Osteocyte (in vitro differentiated cells): Measurements from ENCODE around the gene SPATS2. TPM values are rescaled to one million over a fixed set of nuclear protein-coding genes. Genes with fewer than 3 reads are reported as not detected.

Source experiments
- DNase-seq: peaks from one replicate; pipeline ENCODE4 v3.0.0; 2021; ENCODE audit warnings: mixed read lengths; ENCODE audit not compliant: unreplicated experiment; ENCODE audit errors: extremely low spot score
- H3K27ac Mint-ChIP-seq: one replicate; pipeline ENCODE4 v1.8.0; 2021; ENCODE audit warnings: mild to moderate bottlenecking, mixed read lengths; ENCODE audit not compliant: unreplicated experiment
- H3K27me3 Mint-ChIP-seq: one replicate; pipeline ENCODE4 v1.8.0; 2021; ENCODE audit warnings: mixed read lengths; ENCODE audit not compliant: unreplicated experiment
- H3K36me3 Mint-ChIP-seq: one replicate; pipeline ENCODE4 v1.8.0; 2021; ENCODE audit warnings: mixed read lengths; ENCODE audit not compliant: unreplicated experiment
- H3K4me1 Mint-ChIP-seq: one replicate; pipeline ENCODE4 v1.8.0; 2021; ENCODE audit warnings: mixed read lengths; ENCODE audit not compliant: unreplicated experiment
- H3K4me3 Mint-ChIP-seq: one replicate; pipeline ENCODE4 v1.8.0; 2021; ENCODE audit warnings: mild to moderate bottlenecking, moderate library complexity, mixed read lengths; ENCODE audit not compliant: unreplicated experiment
- H3K9me3 Mint-ChIP-seq: one replicate; pipeline ENCODE4 v1.8.0; 2021; ENCODE audit warnings: mixed read lengths; ENCODE audit not compliant: unreplicated experiment
- total RNA-seq: library from RNA; stranded (reverse); gene quantifications from 2 replicates; pipeline ENCODE4 v1.2.1, GENCODE V29; 2021
- TF ChIP-seq, protein P1 (sequence below): fragments of 200-600 bp; sonication (generic); IDR thresholded peaks from 2 replicates; pipeline ENCODE4 v1.5.0; 2021; ENCODE audit warnings: antibody characterized with exemption, mild to moderate bottlenecking, moderate library complexity

Gene SPATS2
- total RNA-seq, 1 donor from 2014 or later = 25.6 TPM

DNA sequence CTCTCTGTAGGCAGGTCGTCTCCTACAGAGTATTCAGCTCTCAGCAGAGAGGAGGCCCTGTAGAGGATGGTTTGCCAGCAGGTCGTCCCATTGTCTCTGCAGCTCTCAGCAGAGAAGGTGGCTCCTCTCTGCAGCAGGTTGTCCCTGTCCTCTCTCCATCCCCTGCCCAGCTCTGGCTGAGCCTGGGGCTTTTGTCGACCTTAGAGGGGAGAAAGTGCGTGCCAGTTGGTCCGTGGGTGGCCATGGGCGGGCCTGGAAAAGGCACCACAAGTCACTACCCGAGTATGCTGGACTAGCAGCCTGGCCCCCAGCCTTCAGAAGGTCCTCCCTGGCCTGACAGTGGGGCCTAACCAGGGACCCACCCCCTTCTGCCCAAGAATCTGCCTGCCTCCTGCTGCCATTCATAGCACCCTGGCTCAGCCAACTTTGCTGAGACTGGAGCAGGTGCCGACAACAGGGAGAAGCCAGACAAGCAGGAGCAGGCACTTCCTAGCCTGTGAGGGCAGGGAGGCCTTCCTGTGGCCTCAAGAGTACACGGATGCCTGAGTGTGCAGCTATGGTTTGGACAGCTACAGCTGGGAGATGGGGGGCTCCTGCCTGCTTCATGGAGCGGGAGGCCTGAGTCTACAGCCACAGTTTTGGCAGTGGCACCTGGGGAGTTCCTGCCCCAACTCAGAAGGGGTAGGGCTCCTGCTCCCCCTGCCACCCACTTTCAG, 111.8 kb downstream of the SPATS2 start:
- Mint-ChIP-seq H3K36me3 (peaks cover 4% of the 10 kb centered on the region), H3K9me3 (no peaks in the 10 kb centered on the region), H3K27ac (no peak overlapping the region), H3K4me1 (peaks cover 2% of the 10 kb centered on the region), H3K27me3 (no peaks in the 10 kb centered on the region), H3K4me3 (no peak overlapping the region)
- TF ChIP-seq, protein P1, sequence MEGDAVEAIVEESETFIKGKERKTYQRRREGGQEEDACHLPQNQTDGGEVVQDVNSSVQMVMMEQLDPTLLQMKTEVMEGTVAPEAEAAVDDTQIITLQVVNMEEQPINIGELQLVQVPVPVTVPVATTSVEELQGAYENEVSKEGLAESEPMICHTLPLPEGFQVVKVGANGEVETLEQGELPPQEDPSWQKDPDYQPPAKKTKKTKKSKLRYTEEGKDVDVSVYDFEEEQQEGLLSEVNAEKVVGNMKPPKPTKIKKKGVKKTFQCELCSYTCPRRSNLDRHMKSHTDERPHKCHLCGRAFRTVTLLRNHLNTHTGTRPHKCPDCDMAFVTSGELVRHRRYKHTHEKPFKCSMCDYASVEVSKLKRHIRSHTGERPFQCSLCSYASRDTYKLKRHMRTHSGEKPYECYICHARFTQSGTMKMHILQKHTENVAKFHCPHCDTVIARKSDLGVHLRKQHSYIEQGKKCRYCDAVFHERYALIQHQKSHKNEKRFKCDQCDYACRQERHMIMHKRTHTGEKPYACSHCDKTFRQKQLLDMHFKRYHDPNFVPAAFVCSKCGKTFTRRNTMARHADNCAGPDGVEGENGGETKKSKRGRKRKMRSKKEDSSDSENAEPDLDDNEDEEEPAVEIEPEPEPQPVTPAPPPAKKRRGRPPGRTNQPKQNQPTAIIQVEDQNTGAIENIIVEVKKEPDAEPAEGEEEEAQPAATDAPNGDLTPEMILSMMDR = no peak
- DNase-seq = no peak

DNA sequence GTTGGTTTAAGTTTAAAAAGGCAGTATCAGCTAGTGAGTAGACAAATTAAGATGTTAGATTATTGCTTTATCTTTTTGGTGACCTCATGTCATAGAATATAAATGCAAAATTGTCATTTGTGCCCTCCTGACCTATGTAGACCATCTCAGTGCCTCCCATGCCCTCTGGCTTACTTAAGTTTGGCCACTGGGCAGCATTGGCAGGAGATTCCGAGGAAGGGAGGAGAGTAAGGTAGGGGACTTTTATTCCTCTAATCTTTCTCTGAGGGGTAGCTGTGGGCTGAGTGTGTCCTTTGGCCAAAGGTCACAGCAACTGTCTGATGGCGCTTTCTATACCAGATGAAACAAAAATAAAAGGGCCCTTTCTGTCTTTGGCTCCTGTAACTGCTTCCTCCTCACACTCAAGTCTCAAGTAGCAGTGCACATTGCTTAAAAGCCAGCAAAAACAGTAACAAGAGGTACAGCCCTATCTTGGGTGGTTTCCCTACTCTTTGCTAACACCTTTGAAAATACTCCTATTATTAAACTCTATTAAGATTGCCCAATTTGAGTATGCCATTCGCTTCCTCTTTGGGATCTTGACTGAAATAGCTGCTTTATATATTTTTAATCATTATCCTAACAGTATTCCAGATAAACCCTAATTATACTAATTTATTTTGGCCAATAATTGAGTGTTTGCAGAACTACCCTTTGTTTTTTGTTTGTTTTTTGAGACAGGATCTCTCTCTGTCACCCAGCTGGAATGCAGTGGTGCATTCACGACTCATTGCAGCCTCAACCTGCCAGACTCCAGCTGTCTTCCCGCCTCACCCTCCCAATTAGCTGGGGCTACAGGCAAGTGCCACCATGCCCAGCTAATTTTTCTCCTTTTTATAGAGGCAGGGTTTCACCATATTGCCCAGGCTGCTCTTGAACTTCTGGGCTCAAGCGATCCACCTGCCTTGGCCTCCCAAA, 115.1 kb downstream of the SPATS2 start:
- H3K27ac Mint-ChIP-seq = no peak overlapping the region

DNA sequence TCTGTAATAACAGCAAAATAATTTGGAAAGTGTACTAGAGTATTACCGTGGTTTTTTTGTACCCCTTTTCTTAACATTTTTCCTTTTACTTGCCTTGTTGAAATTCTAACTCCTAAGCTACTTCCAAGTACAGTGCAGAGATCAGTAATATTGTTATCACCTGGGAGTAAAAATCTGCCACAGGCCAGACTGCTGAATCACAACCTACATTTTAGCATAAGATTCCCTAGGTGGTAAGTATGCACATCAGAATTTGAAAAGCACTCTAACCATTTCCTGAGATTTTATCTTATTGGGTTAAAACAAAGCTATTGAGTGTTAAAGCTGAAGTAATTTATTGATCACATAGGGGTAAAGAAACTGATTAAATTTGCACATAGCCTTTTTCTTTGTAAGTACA, 116.4 kb downstream of the SPATS2 start:
- peaks cover 4% of the 10 kb centered on the region for H3K4me1 Mint-ChIP-seq
- H3K4me3 Mint-ChIP-seq = no peak overlapping the region
- TF ChIP-seq, protein P1 = no peak
- H3K9me3 Mint-ChIP-seq = no peaks in the 10 kb centered on the region
- no peak overlapping the region for H3K27ac Mint-ChIP-seq
- peaks cover 4% of the 10 kb centered on the region for H3K36me3 Mint-ChIP-seq
- H3K27me3 Mint-ChIP-seq = no peaks in the 10 kb centered on the region
- no peak for DNase-seq

More for the DNA sequence above, 115.1 kb downstream of the SPATS2 start:
- H3K36me3 Mint-ChIP-seq = peaks cover 4% of the 10 kb centered on the region
- H3K4me3 Mint-ChIP-seq = no peak overlapping the region
- H3K9me3 Mint-ChIP-seq = no peaks in the 10 kb centered on the region
- TF ChIP-seq, protein P1 = no peak
- H3K27me3 Mint-ChIP-seq = no peaks in the 10 kb centered on the region
- peaks cover 2% of the 10 kb centered on the region for H3K4me1 Mint-ChIP-seq
- DNase-seq = no peak

DNA sequence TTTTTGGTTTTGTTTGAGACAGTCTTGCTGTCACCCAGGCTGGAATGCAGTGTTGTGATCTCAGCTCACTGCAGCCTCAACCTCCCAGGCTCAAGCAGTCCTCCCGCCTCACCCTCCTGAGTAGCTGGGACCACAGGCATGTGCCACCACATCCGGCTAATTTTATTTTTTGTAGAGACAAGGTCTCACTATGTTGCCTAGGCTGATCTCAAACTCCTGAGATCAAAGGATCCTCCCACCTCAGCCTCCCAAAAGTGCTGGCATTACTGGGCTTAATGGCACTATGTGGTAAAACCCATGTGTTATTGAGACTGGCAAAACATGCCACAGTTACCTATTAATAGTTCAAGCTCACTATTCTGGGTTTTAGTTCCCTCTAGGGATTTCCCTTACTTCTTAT, 120.3 kb downstream of the SPATS2 start:
- no peak for DNase-seq
- Mint-ChIP-seq H3K4me3 (no peak overlapping the region), H3K27ac (no peak overlapping the region), H3K27me3 (no peaks in the 10 kb centered on the region), H3K4me1 (peaks cover 8% of the 10 kb centered on the region), H3K9me3 (no peaks in the 10 kb centered on the region), H3K36me3 (peaks cover 13% of the 10 kb centered on the region)
- TF ChIP-seq, protein P1 = no peak

DNA sequence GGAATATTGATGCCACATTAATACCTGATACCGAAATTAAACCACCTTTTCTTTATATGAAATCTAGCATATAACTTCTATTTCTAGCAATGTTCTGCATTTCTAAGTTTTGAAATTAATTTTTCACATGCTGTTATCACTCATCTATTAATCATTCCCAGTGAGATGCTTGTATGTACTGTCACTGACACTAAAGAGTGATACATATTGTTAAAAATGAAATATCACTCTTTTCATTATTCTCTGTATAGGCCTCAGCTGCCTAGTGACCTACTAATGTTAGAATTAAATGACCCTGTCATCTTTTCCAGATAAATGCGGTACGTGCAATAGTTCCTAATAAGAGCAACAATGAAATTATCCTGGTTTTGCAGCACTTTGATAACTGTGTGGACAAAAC, 121.9 kb downstream of the SPATS2 start:
- Mint-ChIP-seq H3K4me1 (peaks cover 6% of the 10 kb centered on the region), H3K27me3 (no peaks in the 10 kb centered on the region), H3K9me3 (no peaks in the 10 kb centered on the region), H3K27ac (no peak overlapping the region), H3K4me3 (no peak overlapping the region), H3K36me3 (peaks cover 13% of the 10 kb centered on the region)
- DNase-seq = no peak
- TF ChIP-seq, protein P1 = no peak
